Amniotic epithelial cell (primary cell): ENCODE data around the gene XPR1.
"Not testable (repeated sequence)": the region's sequence is repeated elsewhere in the genome, so short reads cannot be mapped to it uniquely, and the experiment has no call there.

ENCODE experiments used
- DNase-seq: peaks from one replicate; pipeline ENCODE4 v3.0.0-alpha.2; 2010; ENCODE audit warnings: low read depth

XPR1 gene

GRCh38 chr1:180842052-180842451 lies 210.2 kb downstream of the XPR1 start:
- DNase-seq, result peak; percentile 63

- DNase-seq, result no peak
Measured at GRCh38 chr1:180842491-180843275, 210.9 kb downstream of the XPR1 start.

- no peak for DNase-seq
Measured at GRCh38 chr1:180845352-180845751, 213.5 kb downstream of the XPR1 start.

GRCh38 chr1:180848191-180848590 lies 216.4 kb downstream of the XPR1 start:
- DNase-seq, result no peak

GRCh38 chr1:180849031-180849775 lies 217.4 kb downstream of the XPR1 start:
- DNase-seq, result no peak

GRCh38 chr1:180851995-180852887 lies 220.4 kb downstream of the XPR1 start:
- DNase-seq, result no peak

GRCh38 chr1:180854001-180854400 lies 222.2 kb downstream of the XPR1 start:
- no peak for DNase-seq

GRCh38 chr1:180854456-180854855 lies 222.6 kb downstream of the XPR1 start:
- peak; percentile 41 for DNase-seq

GRCh38 chr1:180857947-180858725 lies 226.3 kb downstream of the XPR1 start:
- not testable (repeated sequence) for DNase-seq

GRCh38 chr1:180859306-180859705 lies 227.5 kb downstream of the XPR1 start:
- no peak for DNase-seq

- no peak for DNase-seq
Measured at GRCh38 chr1:180860535-180860934, 228.7 kb downstream of the XPR1 start.

GRCh38 chr1:180862305-180862704 lies 230.5 kb downstream of the XPR1 start:
- no peak for DNase-seq

GRCh38 chr1:180863158-180863775 lies 231.4 kb downstream of the XPR1 start:
- DNase-seq, result peak; percentile 55

GRCh38 chr1:180881806-180882509 lies 250.1 kb downstream of the XPR1 start:
- DNase-seq, result peak; percentile 54

GRCh38 chr1:180884588-180885300 lies 252.9 kb downstream of the XPR1 start:
- DNase-seq, result no peak

- no peak for DNase-seq
Measured at GRCh38 chr1:180886338-180886737, 254.5 kb downstream of the XPR1 start.

- DNase-seq, result no peak
Measured at GRCh38 chr1:180887841-180888240, 256.0 kb downstream of the XPR1 start.

- no peak for DNase-seq
Measured at GRCh38 chr1:180888870-180889269, 257.0 kb downstream of the XPR1 start.

- no peak for DNase-seq
Measured at GRCh38 chr1:180889325-180889724, 257.5 kb downstream of the XPR1 start.

GRCh38 chr1:180892272-180892671 lies 260.4 kb downstream of the XPR1 start:
- DNase-seq, result no peak
